SK-N-SH (cell line): ENCODE results near the gene ASAP3. TPM values are rescaled to one million over a fixed set of nuclear protein-coding genes. Genes with fewer than 3 reads are reported as not detected.

ENCODE experiments used
- CTCF ChIA-PET: fragments of 300-600, 350-600 bp; formaldehyde crosslinking; extraction: SDS; loops from one replicate; lab custom pipeline; 2021; lab: Yijun Ruan, JAX
- POLR2A ChIA-PET: fragments of 350-600 bp; sonication (Branson Sonifier 250); formaldehyde crosslinking; extraction: SDS; loops from one replicate; lab custom pipeline; 2020; ENCODE audit warnings: antibody characterized with exemption, inconsistent platforms; lab: Yijun Ruan, JAX
- DNase-seq: peaks from one replicate; pipeline ENCODE4 v3.0.0; 2012
- H2AFZ ChIP-seq: fragments of 200-600 bp; sonication (generic); 2 replicates; pipeline ENCODE4 v1.8.1; 2016; ENCODE audit warnings: antibody characterized with exemption, mild to moderate bottlenecking, low read depth
- H3F3A ChIP-seq: fragments of 200-600 bp; sonication (generic); replicated peaks from 2 replicates; pipeline ENCODE3; 2016; ENCODE audit warnings: antibody characterized with exemption, mild to moderate bottlenecking; ENCODE audit not compliant: insufficient read depth
- H3K27ac ChIP-seq, 2 experiments: fragments of 200-500 bp in 1 of 2; fragments of 200-600 bp in 1 of 2; sonication (Bioruptor generic) in 1 of 2; sonication (generic), shearing (Covaris generic) in 1 of 2; 2 replicates each; pipeline versions ENCODE4 v1.5.1 to v1.6.1; 2014 to 2016; ENCODE audit warnings: low read depth in 2 of 2, inconsistent platforms in 1 of 2, low read length in 1 of 2, mild to moderate bottlenecking in 1 of 2, mixed read lengths in 1 of 2
- H3K27me3 ChIP-seq: fragments of 200-600 bp; sonication (generic), shearing (Covaris generic); 2 replicates; pipeline ENCODE4 v1.6.1; 2016; ENCODE audit warnings: mixed run types; ENCODE audit not compliant: insufficient read depth
- H3K36me3 ChIP-seq, 2 experiments: fragments of 200-500 bp in 1 of 2; fragments of 200-600 bp in 1 of 2; sonication (Bioruptor generic) in 1 of 2; sonication (generic) in 1 of 2; replicated peaks in 1 of 2; 2 replicates each; pipeline versions ENCODE3 to v1.5.1; 2014 to 2016; ENCODE audit warnings: low read length in 1 of 2, mild to moderate bottlenecking in 1 of 2; ENCODE audit not compliant: insufficient read depth in 2 of 2, control insufficient read depth in 1 of 2
- H3K4me1 ChIP-seq, 2 experiments: fragments of 200-500 bp in 1 of 2; fragments of 200-600 bp in 1 of 2; sonication (Bioruptor generic) in 1 of 2; sonication (generic), shearing (Covaris generic) in 1 of 2; 2 replicates each; pipeline versions ENCODE4 v1.5.1 to v1.6.1; 2014 to 2016; ENCODE audit warnings: low read depth in 1 of 2, low read length in 1 of 2, mixed run types in 1 of 2; ENCODE audit not compliant: insufficient read depth in 2 of 2, control insufficient read depth in 1 of 2
- H3K4me2 ChIP-seq: fragments of 200-600 bp; sonication (generic), shearing (Covaris generic); 2 replicates; pipeline ENCODE4 v1.6.1; 2017; ENCODE audit warnings: mixed run types
- H3K4me3 ChIP-seq, 2 experiments: fragments of 200-500 bp in 1 of 2; fragments of 200-600 bp in 1 of 2; sonication (Bioruptor generic) in 1 of 2; sonication (generic), shearing (Covaris generic) in 1 of 2; 2 replicates each; pipeline versions ENCODE4 v1.5.1 to v1.8.1; 2014 to 2016; ENCODE audit warnings: low read depth in 2 of 2, inconsistent platforms in 1 of 2, low read length in 1 of 2, mild to moderate bottlenecking in 1 of 2, mixed read lengths in 1 of 2, moderate library complexity in 1 of 2
- H3K79me2 ChIP-seq: fragments of 200-600 bp; sonication (generic); 2 replicates; pipeline ENCODE4 v1.8.1; 2017; ENCODE audit warnings: mild to moderate bottlenecking; ENCODE audit not compliant: insufficient read depth
- H3K9ac ChIP-seq: fragments of 200-600 bp; sonication (generic); 2 replicates; pipeline ENCODE4 v1.6.1; 2017; ENCODE audit warnings: mixed run types
- H3K9me2 ChIP-seq: fragments of 200-600 bp; sonication (generic); 2 replicates; pipeline ENCODE4 v1.6.1; 2017; ENCODE audit warnings: mixed run types
- H3K9me3 ChIP-seq: fragments of 200-600 bp; sonication (generic); 2 replicates; pipeline ENCODE4 v1.6.1; 2017; ENCODE audit warnings: mixed run types, mild to moderate bottlenecking, moderate library complexity
- H4K20me1 ChIP-seq: fragments of 200-600 bp; sonication (generic); 2 replicates; pipeline ENCODE4 v1.6.1; 2017; ENCODE audit warnings: mild to moderate bottlenecking, mixed run types; ENCODE audit not compliant: insufficient read depth
- CHD2 ChIP-seq: fragments of 150-350 bp; IDR thresholded peaks from 2 replicates; pipeline ENCODE4 v1.6.1; 2018; ENCODE audit warnings: low read length; ENCODE audit not compliant: partially characterized antibody
- EP300 ChIP-seq, 2 experiments: IDR thresholded peaks; 2 replicates each; pipeline versions ENCODE4 v1.4.0 to v1.6.1; 2012; ENCODE audit warnings: borderline replicate concordance in 1 of 2, low read depth in 1 of 2, low read length in 1 of 2
- FOSL2 ChIP-seq: IDR thresholded peaks from 2 replicates; pipeline ENCODE4 v1.4.0; 2012; ENCODE audit warnings: low read depth, mild to moderate bottlenecking, moderate library complexity, borderline replicate concordance
- JUND ChIP-seq: IDR thresholded peaks from 2 replicates; pipeline ENCODE4 v1.4.0; 2012
- NFIC ChIP-seq: IDR thresholded peaks from 2 replicates; pipeline ENCODE4 v1.4.0; 2012; ENCODE audit warnings: borderline replicate concordance
- PBX3 ChIP-seq: IDR thresholded peaks from 2 replicates; pipeline ENCODE4; 2012
- POLR2AphosphoS5 ChIP-seq: IDR thresholded peaks from 2 replicates; pipeline ENCODE4 v1.6.1; 2012; ENCODE audit warnings: low read depth, low read length
- RCOR1 ChIP-seq: fragments of 150-350 bp; IDR thresholded peaks from 2 replicates; pipeline ENCODE4 v1.6.1; 2017; ENCODE audit warnings: antibody characterized with exemption, low read length
- REST ChIP-seq: IDR thresholded peaks from 2 replicates; pipeline ENCODE4 v1.6.1; 2012; ENCODE audit warnings: mild to moderate bottlenecking, low read depth, low read length, moderate library complexity
- SIN3A ChIP-seq: IDR thresholded peaks from 2 replicates; pipeline ENCODE4 v1.6.1; 2012; ENCODE audit warnings: low read depth, mild to moderate bottlenecking, low read length, moderate library complexity, borderline replicate concordance
- TAF1 ChIP-seq: IDR thresholded peaks from 2 replicates; pipeline ENCODE4 v1.6.1; 2012; ENCODE audit warnings: low read depth, mild to moderate bottlenecking, low read length, moderate library complexity, borderline replicate concordance
- TCF12 ChIP-seq: IDR thresholded peaks from 2 replicates; pipeline ENCODE4 v1.4.0; 2012
- USF1 ChIP-seq: IDR thresholded peaks from 2 replicates; pipeline ENCODE4 v1.4.0; 2012; ENCODE audit warnings: low read depth, borderline replicate concordance
- WGBS: methylation state at CpG from one replicate; pipeline ENCODE4 v1.1.6; 2017; ENCODE audit warnings: low lambda C conversion rate; 5-methylcytosine and 5-hydroxymethylcytosine counted together
- polyA plus RNA-seq, 3 experiments: library from polyadenylated mRNA; depleted of rRNA; stranded (reverse); fragments of >200 nt; gene quantifications; 2 replicates each; pipeline ENCODE4 v1.2.3, GENCODE V29; 2012

ASAP3 gene
- polyA plus RNA-seq, 1 of the 3 experiments (the other 2 are of a cell fraction), result 19.6 TPM

- Histone ChIP-seq H3K9me3 (no peaks in the 10 kb centered on the region), H3K4me3 (no peak overlapping the region; a peak in 1 of 4 replicates), H3K4me1 (peaks cover 6 to 9% of the 10 kb centered on the region in 2 experiments; a peak in 1 of 4 replicates), H3K79me2 (peaks cover 52% of the 10 kb centered on the region), H3K27ac (peak overlapping the region in 1 of 2 experiments; percentile 78; a peak in 2 of 4 replicates), H3K9ac (no peak overlapping the region), H3K36me3 (no peaks in the 10 kb centered on the region), H3F3A (peaks cover 18% of the 10 kb centered on the region), H2AFZ (no peak overlapping the region), H3K27me3 (no peaks in the 10 kb centered on the region), H4K20me1 (peaks cover 39% of the 10 kb centered on the region), H3K4me2 (peak overlapping the region; percentile 64), H3K9me2 (no peaks in the 10 kb centered on the region)
- DNase-seq, result no peak
- CTCF ChIA-PET, result no interaction called here
- TF ChIP-seq JUND, result peak; percentile 57; the same call in 1 of the 2 replicates
- peak; percentile 65; the same call in 1 of the 2 replicates for TF ChIP-seq SIN3A
- TF ChIP-seq REST, result no peak
- TF ChIP-seq EP300 (IDR thresholded peaks at IDR 0.05; ENCODE audit: borderline replicate concordance in 1 of 2, low read depth in 1 of 2, low read length in 1 of 2), result no peak
- no peak; the same call in 1 of the 2 replicates for TF ChIP-seq POLR2AphosphoS5
- peak; percentile 58 for TF ChIP-seq PBX3
- TF ChIP-seq TCF12, result peak; percentile 71
- no peak for TF ChIP-seq TAF1
- peak; percentile 69 for TF ChIP-seq FOSL2
- TF ChIP-seq CHD2, result no peak
- TF ChIP-seq RCOR1, result peak; percentile 36; the same call in 1 of the 2 replicates
- TF ChIP-seq NFIC, result peak; percentile 93
- no peak for TF ChIP-seq USF1
- WGBS, result 13% methylated on average over 4 of the region's 6 CpGs
- POLR2A ChIA-PET, result no interaction called here
Measured at GRCh38 chr1:23475134-23475628, 8.8 kb downstream of the ASAP3 start.
